Measurements from ENCODE around the gene ZNF70. TPM values are rescaled to one million over a fixed set of nuclear protein-coding genes. Genes with fewer than 3 reads are reported as not detected.

Gene ZNF70
- total and polyA plus RNA-seq, 2 of the 13 experiments (the other 11 are each of a cell fraction or from before 2014, with no cell fraction given), result 0.62 to 3.6 TPM

- TF ChIP-seq ZNF761 (CRISPR knock-in tag; conservative IDR thresholded peaks at IDR 0.05), result peak; percentile 44; the same call in 1 of the 2 replicates
- TF ChIP-seq HOXA3 (CRISPR knock-in tag; IDR thresholded peaks at IDR 0.05), result 0 out of 2 replicates have a peak, but pooled peaks have one; percentile 8
- no peak for TF ChIP-seq HNRNPL (IDR thresholded peaks at IDR 0.05; ENCODE audit: low read depth, low read length)
- TF ChIP-seq HNF4G (IDR thresholded peaks at IDR 0.05; ENCODE audit: borderline replicate concordance, low read depth, low read length), result no peak
- TF ChIP-seq HNF4G (CRISPR knock-in tag; IDR thresholded peaks at IDR 0.05; ENCODE audit: borderline replicate concordance, low read depth), result peak; percentile 67; the same call in 1 of the 2 replicates
- TF ChIP-seq, protein P1, sequence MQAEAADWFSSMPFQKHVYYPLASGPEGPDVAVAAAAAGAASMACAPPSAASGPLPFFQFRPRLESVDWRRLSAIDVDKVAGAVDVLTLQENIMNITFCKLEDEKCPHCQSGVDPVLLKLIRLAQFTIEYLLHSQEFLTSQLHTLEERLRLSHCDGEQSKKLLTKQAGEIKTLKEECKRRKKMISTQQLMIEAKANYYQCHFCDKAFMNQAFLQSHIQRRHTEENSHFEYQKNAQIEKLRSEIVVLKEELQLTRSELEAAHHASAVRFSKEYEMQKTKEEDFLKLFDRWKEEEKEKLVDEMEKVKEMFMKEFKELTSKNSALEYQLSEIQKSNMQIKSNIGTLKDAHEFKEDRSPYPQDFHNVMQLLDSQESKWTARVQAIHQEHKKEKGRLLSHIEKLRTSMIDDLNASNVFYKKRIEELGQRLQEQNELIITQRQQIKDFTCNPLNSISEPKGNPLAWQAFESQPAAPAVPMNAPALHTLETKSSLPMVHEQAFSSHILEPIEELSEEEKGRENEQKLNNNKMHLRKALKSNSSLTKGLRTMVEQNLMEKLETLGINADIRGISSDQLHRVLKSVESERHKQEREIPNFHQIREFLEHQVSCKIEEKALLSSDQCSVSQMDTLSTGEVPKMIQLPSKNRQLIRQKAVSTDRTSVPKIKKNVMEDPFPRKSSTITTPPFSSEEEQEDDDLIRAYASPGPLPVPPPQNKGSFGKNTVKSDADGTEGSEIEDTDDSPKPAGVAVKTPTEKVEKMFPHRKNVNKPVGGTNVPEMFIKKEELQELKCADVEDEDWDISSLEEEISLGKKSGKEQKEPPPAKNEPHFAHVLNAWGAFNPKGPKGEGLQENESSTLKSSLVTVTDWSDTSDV (CRISPR knock-in tag; IDR thresholded peaks at IDR 0.05), result no peak
- TF ChIP-seq MXI1 (IDR thresholded peaks at IDR 0.05; ENCODE audit: borderline replicate concordance, low read depth, low read length), result no peak; the same call in 2 of the 3 replicates
- TF ChIP-seq YY1 (IDR thresholded peaks at IDR 0.05; ENCODE audit: insufficient read depth, insufficient replicate concordance, low read depth, low read length), result peak; percentile 68
- TF ChIP-seq NKX3-1 (CRISPR knock-in tag; IDR thresholded peaks at IDR 0.05), result 0 out of 2 replicates have a peak, but pooled peaks have one; percentile 47
- TF ChIP-seq SRSF1 (optimal IDR thresholded peaks at IDR 0.05; ENCODE audit: low read depth, low read length), result no peak
- TF ChIP-seq TARDBP (CRISPR knock-in tag; IDR thresholded peaks at IDR 0.05), result 0 out of 2 replicates have a peak, but pooled peaks have one; percentile 4
- TF ChIP-seq ZNF839 (CRISPR knock-in tag; IDR thresholded peaks at IDR 0.05; ENCODE audit: borderline replicate concordance), result no peak
- 0 out of 2 replicates have a peak, but pooled peaks have one; percentile 55 for TF ChIP-seq RELA (CRISPR knock-in tag; IDR thresholded peaks at IDR 0.05)
- peak; percentile 92 for TF ChIP-seq ASH2L (IDR thresholded peaks at IDR 0.05; ENCODE audit: insufficient read length, low read depth, low read length)
- peak; percentile 63; the same call in 1 of the 2 replicates for TF ChIP-seq GTF3A (CRISPR knock-in tag; conservative IDR thresholded peaks at IDR 0.05)
- TF ChIP-seq ZNF891 (CRISPR knock-in tag; IDR thresholded peaks at IDR 0.05), result no peak
- no peak for TF ChIP-seq ZBTB42 (CRISPR knock-in tag; IDR thresholded peaks at IDR 0.05)
- TF ChIP-seq FOXJ3 (CRISPR knock-in tag; IDR thresholded peaks at IDR 0.05; ENCODE audit: borderline replicate concordance), result no peak
- TF ChIP-seq ZKSCAN1 (IDR thresholded peaks at IDR 0.05; ENCODE audit: low read length), result no peak
- TF ChIP-seq ZNF562 (CRISPR knock-in tag; IDR thresholded peaks at IDR 0.05; ENCODE audit: borderline replicate concordance), result no peak
- TF ChIP-seq SIN3A (IDR thresholded peaks at IDR 0.05; ENCODE audit: borderline replicate concordance, low read depth, low read length), result no peak; the same call in 1 of the 2 replicates
- no peak for TF ChIP-seq EZH2 (conservative IDR thresholded peaks at IDR 0.05; ENCODE audit: low read depth, low read length)
- TF ChIP-seq, protein P2, sequence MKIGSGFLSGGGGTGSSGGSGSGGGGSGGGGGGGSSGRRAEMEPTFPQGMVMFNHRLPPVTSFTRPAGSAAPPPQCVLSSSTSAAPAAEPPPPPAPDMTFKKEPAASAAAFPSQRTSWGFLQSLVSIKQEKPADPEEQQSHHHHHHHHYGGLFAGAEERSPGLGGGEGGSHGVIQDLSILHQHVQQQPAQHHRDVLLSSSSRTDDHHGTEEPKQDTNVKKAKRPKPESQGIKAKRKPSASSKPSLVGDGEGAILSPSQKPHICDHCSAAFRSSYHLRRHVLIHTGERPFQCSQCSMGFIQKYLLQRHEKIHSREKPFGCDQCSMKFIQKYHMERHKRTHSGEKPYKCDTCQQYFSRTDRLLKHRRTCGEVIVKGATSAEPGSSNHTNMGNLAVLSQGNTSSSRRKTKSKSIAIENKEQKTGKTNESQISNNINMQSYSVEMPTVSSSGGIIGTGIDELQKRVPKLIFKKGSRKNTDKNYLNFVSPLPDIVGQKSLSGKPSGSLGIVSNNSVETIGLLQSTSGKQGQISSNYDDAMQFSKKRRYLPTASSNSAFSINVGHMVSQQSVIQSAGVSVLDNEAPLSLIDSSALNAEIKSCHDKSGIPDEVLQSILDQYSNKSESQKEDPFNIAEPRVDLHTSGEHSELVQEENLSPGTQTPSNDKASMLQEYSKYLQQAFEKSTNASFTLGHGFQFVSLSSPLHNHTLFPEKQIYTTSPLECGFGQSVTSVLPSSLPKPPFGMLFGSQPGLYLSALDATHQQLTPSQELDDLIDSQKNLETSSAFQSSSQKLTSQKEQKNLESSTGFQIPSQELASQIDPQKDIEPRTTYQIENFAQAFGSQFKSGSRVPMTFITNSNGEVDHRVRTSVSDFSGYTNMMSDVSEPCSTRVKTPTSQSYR (CRISPR knock-in tag; IDR thresholded peaks at IDR 0.05; ENCODE audit: borderline replicate concordance), result no peak
- peak; percentile 22 for TF ChIP-seq ZNF543 (CRISPR knock-in tag; IDR thresholded peaks at IDR 0.05)
These were observed 36.1 kb upstream of the ZNF70 start, which contains the start of gene SMARCB1 (continued) for GRCh38 chr22:23786752-23787599.
